KG1 (cell line): ENCODE results near the gene IL1RAPL1.
"Not testable (repeated sequence)": the region's sequence is repeated elsewhere in the genome, so short reads cannot be mapped to it uniquely, and the experiment has no call there.

Experiments used
- DNase-seq: peaks from one replicate; lab custom pipeline; 2025; lab: John Stamatoyannopoulos, UW

The IL1RAPL1 gene

GRCh38 chrX:28628120-28628519 is 40.9 kb downstream of the IL1RAPL1 start:
- no peak for DNase-seq

DNA sequence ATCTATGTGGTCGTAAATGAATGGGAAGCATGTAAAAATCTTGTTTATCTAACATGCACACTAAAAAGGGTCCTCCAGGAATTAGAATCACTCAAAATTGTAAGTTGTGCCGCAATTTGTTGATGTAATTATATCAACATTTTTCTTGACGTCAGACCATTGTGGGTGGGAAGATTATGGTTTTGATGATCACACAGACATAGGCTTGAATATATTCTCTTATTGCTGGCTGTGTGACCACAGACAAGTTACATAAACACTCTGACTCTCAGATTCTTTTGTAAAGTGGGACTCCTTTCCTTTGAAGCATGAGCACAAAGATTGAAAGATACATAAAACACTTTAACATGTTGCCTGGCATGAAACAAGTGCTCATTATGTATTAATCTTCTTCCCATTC is 51.5 kb downstream of the IL1RAPL1 start:
- DNase-seq, result no peak

DNA sequence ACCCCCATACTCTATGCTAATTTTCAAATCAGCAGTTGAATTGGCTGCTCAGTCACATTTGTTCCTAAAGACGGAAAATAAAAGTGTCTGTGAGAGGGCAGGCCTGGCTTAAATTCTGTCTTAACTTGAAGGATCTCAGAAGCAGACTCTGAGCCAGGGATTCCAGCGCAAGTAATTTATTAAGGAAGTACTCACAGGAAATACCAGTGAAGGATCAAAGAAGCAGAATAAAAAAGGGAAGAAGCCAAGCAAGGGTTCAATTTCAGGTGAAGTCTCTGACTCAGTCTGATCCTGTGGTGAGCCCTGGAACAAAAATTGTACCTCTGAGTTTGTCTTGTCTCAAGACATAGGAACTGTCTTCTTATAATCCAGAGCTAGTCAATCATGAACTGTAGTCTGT is 52.2 kb downstream of the IL1RAPL1 start:
- DNase-seq, result no peak

DNA sequence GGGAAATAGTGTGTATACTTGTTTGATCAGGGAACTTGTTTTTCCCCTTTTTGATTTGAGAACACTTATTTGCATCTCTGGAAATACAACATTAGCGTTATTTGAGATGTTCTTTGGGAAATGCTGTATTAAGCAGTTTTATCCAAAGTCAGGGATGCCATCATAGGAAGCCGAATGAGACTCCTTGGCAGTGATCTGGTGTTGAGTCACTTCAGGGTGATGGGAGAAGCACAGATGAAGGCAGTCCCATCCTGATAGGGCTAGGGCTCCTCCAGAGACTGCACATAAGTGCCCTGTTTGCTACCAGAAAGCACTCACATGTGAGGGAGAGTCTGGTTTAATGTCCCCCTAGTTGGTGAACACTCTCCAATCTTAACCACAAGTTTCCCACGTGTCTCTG is 62.3 kb downstream of the IL1RAPL1 start:
- DNase-seq, result no peak

GRCh38 chrX:28651186-28651585 is 63.9 kb downstream of the IL1RAPL1 start:
- DNase-seq, result no peak

DNA sequence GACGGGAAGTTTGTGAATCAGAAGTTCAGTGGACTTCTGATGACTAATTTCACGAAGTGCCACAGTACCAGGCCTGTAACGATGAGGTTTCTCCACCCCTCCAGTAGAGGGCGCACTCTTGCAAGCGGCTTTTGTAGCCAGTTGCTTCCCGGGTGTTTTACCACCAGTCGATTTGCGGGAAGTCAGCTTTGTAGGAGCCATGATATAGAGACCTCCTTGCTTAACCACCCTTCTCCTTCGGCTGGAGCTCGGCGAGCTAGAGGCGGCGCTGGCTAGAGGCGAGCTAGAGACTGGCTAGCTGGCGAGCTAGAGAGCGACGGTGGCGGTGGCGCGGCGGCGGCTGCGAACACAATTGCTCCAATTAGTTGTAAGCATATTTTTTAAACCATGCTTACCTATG is 72.0 kb downstream of the IL1RAPL1 start:
- no peak for DNase-seq

GRCh38 chrX:28665778-28666177 is 78.5 kb downstream of the IL1RAPL1 start:
- no peak for DNase-seq

DNA sequence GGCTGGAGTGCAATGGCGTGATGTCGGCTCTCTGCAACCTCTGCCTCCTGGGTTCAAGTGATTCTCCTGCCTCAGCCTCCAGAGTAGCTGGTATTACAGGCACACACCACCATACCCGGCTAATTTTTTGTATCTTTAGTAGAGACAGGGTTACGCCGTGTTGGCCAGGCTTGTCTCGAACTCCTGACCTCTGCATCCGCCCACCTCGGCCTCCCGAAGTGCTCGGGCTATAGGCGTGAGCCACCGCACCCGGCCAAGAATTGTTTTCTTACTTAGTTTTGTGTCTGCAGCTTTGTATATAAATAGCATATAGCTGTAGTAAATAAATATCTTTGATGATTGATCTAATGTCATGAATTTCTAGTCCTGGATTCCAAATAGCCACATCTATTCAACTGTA is 81.1 kb downstream of the IL1RAPL1 start:
- no peak for DNase-seq

- no peak for DNase-seq
Observed at GRCh38 chrX:28668957-28669356, 81.7 kb downstream of the IL1RAPL1 start.

DNA sequence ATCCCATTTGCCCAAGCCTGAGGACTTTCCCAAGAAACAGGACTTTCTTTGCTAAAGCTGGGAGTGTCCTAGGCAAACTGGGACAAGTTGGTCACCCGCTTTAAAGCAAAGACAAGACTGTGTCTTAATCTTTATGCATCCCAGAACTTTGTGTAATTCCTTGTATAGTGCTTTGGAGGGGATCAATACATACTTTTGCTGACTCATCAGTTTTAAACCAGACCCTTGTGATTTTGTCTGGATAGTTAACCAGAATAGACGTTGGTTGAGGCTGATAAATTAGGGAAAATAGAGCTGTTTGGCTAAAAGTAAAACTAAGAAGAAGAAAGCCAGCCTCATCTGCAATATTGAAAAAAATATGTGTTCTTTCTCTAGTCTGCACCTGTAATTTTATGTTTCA is 82.8 kb downstream of the IL1RAPL1 start:
- DNase-seq, result no peak

DNA sequence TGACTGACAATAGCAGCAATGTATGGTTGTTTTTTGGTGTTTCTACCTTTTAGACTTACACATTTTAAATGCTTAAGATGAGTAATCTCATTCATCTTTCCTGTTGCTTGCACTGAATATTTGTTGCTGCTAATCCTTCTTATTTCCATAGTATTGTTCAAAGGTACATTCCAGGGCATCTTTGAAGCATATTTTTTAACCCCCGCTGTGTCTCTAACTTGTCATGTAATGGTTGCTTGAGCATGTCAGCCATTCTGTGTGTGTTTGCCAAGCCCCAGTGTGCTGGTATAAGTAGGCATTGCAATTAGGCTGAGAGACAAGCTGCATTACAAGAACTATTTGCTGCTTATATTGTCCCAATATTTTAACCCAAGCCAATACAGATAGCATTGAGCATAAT is 87.9 kb downstream of the IL1RAPL1 start:
- no peak for DNase-seq

- no peak for DNase-seq
Observed at GRCh38 chrX:28693101-28693500, 105.9 kb downstream of the IL1RAPL1 start.

- DNase-seq, result no peak
Observed at GRCh38 chrX:28697732-28698131, 110.5 kb downstream of the IL1RAPL1 start.

DNA sequence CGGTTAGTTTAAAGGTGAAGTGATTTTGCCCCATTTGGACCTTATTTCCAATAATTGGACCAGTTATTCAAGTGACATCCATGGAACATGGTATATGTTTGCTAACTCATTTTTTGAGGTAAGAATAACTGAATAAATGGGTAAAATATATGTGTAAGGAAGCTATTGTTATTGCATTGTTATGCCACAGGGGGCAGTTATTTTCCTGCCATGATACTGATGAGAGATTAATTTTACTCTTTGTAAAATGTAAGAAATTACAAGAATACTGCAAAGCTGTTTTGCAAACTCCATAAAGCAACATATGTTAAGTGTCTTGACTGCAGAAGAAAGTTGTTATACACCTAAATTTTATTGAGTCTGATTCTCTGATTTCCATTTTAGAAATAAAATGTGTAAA is 114.0 kb downstream of the IL1RAPL1 start:
- no peak for DNase-seq

DNA sequence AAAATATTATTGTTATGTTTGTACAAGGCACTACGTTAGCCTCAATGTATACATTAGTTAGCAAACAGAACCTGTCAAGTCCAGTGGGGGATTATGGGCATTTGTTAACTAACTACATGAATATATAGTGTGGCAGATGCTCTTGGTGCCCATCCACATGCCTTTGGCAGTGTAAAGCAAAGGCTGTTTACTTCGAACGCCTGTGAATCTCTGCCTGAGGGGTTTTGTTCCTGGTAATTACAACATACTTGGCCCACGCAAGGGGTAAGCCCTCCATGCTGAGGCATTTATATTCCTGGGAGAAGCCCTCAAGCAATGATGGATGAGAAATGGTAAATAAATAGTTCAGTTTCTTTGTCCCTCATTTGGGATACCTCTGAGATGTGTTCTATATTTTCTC is 119.7 kb downstream of the IL1RAPL1 start:
- DNase-seq, result no peak

GRCh38 chrX:28709421-28709820 is 122.2 kb downstream of the IL1RAPL1 start:
- no peak for DNase-seq

DNA sequence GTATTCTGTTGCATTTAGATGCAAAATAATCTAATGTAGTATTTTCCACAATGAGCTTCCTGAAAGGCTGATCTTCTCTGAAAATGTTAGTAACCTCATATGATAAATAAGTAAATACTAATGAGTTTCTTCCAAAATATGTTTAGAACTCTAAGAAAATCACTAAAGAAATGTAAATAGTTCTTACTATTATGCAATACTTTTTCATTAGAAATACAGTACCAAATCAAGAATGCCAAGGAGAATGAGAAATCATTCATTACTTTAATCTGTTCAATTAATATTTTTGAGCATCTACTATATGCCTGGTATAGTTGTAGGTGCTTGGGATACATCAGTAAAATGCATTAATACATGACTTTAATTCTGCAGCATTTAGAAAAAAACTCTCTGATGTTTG is 130.6 kb downstream of the IL1RAPL1 start:
- no peak for DNase-seq

- no peak for DNase-seq
Observed at GRCh38 chrX:28718450-28718849, 131.2 kb downstream of the IL1RAPL1 start.

- DNase-seq, result no peak
Observed at GRCh38 chrX:28719620-28720019, 132.4 kb downstream of the IL1RAPL1 start.

- DNase-seq, result no peak
Observed at GRCh38 chrX:28752330-28752729, 165.1 kb downstream of the IL1RAPL1 start.

GRCh38 chrX:28756175-28756574 is 168.9 kb downstream of the IL1RAPL1 start:
- no peak for DNase-seq

- no peak for DNase-seq
Observed at GRCh38 chrX:28756647-28757046, 169.4 kb downstream of the IL1RAPL1 start.

DNA sequence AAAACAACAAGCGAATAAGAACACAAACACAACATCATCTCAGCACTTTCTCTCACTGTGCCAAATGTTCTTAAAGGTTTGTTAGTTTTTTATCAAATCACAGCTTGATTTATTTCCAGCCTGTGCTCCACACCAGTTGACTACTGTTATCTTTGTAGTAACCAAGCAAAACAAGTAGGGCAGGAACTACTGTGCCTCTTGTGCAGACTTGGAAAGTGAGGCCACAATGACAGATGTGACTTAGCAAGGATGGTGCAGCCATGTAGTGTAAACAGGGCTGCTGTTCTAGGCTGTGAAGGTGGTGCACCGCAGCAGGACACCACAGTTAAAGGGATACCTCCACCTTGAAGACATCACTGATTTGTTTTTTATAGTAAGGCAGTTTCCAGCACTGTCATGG is 170.0 kb downstream of the IL1RAPL1 start:
- no peak for DNase-seq

- not testable (repeated sequence) for DNase-seq
Observed at GRCh38 chrX:28766561-28766960, 179.3 kb downstream of the IL1RAPL1 start.

DNA sequence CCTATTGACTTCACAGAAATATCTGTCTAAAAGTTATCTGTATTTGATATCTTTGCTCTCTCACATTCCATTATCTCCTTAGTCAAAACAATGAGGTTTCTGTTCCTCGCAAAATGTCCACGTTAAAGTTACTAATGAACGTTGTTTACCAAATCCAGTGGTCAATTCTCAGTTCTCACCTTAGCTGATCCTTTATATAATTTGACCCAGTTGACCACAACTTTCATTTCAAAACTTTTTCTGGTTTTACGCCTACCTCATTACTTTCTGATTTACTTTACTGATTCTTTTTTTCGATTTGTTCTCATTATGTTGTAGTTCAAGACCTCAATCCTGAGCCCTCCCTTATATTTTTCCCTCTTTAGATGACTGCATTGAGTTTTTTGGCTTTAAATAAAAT is 186.6 kb downstream of the IL1RAPL1 start:
- DNase-seq, result no peak
